SU-DHL-6 (cell line): ENCODE measurements around the gene OR5H2.

Source experiments
- H2AFZ ChIP-seq: fragments of 200-600 bp; sonication (generic); 2 replicates; pipeline ENCODE4 v1.6.1; 2014; ENCODE audit warnings: low read depth, mild to moderate bottlenecking, moderate library complexity, mixed read lengths, antibody characterized with exemption, low read length; ENCODE audit not compliant: severe bottlenecking
- H3F3A ChIP-seq: fragments of 200-600 bp; shearing (Covaris generic); 2 replicates; pipeline ENCODE4 v1.6.0; 2016; ENCODE audit warnings: antibody characterized with exemption, mild to moderate bottlenecking; ENCODE audit not compliant: insufficient read depth
- H3K27ac ChIP-seq: fragments of 200-600 bp; sonication (generic); 2 replicates; pipeline ENCODE4 v1.5.1; 2016; ENCODE audit warnings: low read depth, mild to moderate bottlenecking, low read length, moderate library complexity, mixed read lengths
- H3K27me3 ChIP-seq: fragments of 200-600 bp; sonication (generic), shearing (Covaris generic); 2 replicates; pipeline ENCODE4 v1.6.0; 2014; ENCODE audit warnings: mild to moderate bottlenecking, low read length
- H3K36me3 ChIP-seq: fragments of 200-600 bp; sonication (generic); 2 replicates; pipeline ENCODE4 v1.6.1; 2014; ENCODE audit warnings: mild to moderate bottlenecking, low read length, mixed read lengths
- H3K4me2 ChIP-seq: fragments of 300-600, 200-600 bp; shearing (Covaris generic), sonication (generic); 2 replicates; pipeline ENCODE4 v1.6.0; 2014; ENCODE audit warnings: low read length, low read depth, mild to moderate bottlenecking; ENCODE audit not compliant: poor library complexity, severe bottlenecking
- H3K4me3 ChIP-seq: fragments of 200-600 bp; sonication (generic); 2 replicates; pipeline ENCODE4 v1.5.1; 2014; ENCODE audit warnings: antibody characterized with exemption, low read length, mild to moderate bottlenecking, mixed read lengths; ENCODE audit not compliant: insufficient read depth, poor library complexity, severe bottlenecking
- H3K79me2 ChIP-seq: fragments of 200-600 bp; sonication (generic); 2 replicates; pipeline ENCODE4 v1.6.1; 2014; ENCODE audit warnings: mild to moderate bottlenecking, low read length, moderate library complexity; ENCODE audit not compliant: insufficient read depth
- H3K9ac ChIP-seq: fragments of 200-600 bp; sonication (generic); 2 replicates; pipeline ENCODE4 v1.7.0; 2014; ENCODE audit warnings: mild to moderate bottlenecking, low read length
- H3K9me2 ChIP-seq: fragments of 200-600 bp; sonication (generic); replicated peaks from 2 replicates; pipeline ENCODE4 v1.6.1; 2014; ENCODE audit warnings: low read length; ENCODE audit not compliant: insufficient read depth
- H3K9me3 ChIP-seq: fragments of 200-600 bp; sonication (generic); 2 replicates; pipeline ENCODE4 v1.6.1; 2014; ENCODE audit warnings: low read length, mixed read lengths; ENCODE audit not compliant: insufficient read depth
- H4K20me1 ChIP-seq: fragments of 200-600 bp; sonication (generic); 2 replicates; pipeline ENCODE4 v1.6.1; 2014; ENCODE audit warnings: low read depth, mild to moderate bottlenecking, antibody characterized with exemption, low read length, moderate library complexity, mixed read lengths
- EZH2phosphoT487 ChIP-seq: fragments of 200-600 bp; sonication (generic), shearing (Covaris generic); conservative IDR thresholded peaks from 2 replicates; pipeline ENCODE4 v1.6.1; 2018; ENCODE audit warnings: mild to moderate bottlenecking, antibody characterized with exemption, low read length, moderate library complexity, mixed read lengths
- TF ChIP-seq, protein P1 (sequence below): fragments of 200-600 bp; sonication (generic); IDR thresholded peaks from one replicate; pipeline ENCODE4 v1.5.1; 2017; ENCODE audit warnings: antibody characterized with exemption, mild to moderate bottlenecking, low read length, moderate library complexity; ENCODE audit not compliant: insufficient read depth, poor library complexity, severe bottlenecking

Gene OR5H2

DNA sequence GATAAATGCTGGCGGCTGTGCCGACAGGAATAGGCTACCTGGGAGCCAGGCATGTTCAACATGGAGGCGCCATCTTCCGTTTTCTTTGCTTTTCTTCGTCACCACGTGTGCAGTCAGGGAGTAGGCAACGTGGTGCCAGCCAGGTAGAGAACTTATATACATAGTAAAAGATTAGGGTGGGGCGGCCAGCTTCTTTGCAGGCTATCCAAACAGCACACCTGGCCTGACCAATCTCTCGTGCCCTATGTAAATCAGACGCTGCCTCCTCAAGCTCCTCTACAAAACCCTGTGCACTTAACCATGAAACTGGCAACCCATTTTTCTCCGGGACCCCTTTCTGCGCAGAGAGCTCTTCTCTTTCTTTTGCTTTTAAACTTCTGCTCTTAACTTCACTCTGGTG, 42.8 kb downstream of the OR5H2 start:
- no peaks in the 10 kb centered on the region for H3F3A ChIP-seq
- no peaks in the 10 kb centered on the region for H3K36me3 ChIP-seq
- no peaks in the 10 kb centered on the region for H3K27me3 ChIP-seq
- H3K9me3 ChIP-seq = no peaks in the 10 kb centered on the region
- H3K27ac ChIP-seq = no peak overlapping the region
- no peaks in the 10 kb centered on the region for H3K79me2 ChIP-seq
- no peaks in the 10 kb centered on the region for H3K9me2 ChIP-seq
- H3K9ac ChIP-seq = no peak overlapping the region
- H4K20me1 ChIP-seq = no peaks in the 10 kb centered on the region
- TF ChIP-seq EZH2phosphoT487 = no peak
- TF ChIP-seq, protein P1, sequence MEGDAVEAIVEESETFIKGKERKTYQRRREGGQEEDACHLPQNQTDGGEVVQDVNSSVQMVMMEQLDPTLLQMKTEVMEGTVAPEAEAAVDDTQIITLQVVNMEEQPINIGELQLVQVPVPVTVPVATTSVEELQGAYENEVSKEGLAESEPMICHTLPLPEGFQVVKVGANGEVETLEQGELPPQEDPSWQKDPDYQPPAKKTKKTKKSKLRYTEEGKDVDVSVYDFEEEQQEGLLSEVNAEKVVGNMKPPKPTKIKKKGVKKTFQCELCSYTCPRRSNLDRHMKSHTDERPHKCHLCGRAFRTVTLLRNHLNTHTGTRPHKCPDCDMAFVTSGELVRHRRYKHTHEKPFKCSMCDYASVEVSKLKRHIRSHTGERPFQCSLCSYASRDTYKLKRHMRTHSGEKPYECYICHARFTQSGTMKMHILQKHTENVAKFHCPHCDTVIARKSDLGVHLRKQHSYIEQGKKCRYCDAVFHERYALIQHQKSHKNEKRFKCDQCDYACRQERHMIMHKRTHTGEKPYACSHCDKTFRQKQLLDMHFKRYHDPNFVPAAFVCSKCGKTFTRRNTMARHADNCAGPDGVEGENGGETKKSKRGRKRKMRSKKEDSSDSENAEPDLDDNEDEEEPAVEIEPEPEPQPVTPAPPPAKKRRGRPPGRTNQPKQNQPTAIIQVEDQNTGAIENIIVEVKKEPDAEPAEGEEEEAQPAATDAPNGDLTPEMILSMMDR = no peak
- no peak overlapping the region for H3K4me3 ChIP-seq
- no peak overlapping the region for H2AFZ ChIP-seq
- H3K4me2 ChIP-seq = no peak overlapping the region

DNA sequence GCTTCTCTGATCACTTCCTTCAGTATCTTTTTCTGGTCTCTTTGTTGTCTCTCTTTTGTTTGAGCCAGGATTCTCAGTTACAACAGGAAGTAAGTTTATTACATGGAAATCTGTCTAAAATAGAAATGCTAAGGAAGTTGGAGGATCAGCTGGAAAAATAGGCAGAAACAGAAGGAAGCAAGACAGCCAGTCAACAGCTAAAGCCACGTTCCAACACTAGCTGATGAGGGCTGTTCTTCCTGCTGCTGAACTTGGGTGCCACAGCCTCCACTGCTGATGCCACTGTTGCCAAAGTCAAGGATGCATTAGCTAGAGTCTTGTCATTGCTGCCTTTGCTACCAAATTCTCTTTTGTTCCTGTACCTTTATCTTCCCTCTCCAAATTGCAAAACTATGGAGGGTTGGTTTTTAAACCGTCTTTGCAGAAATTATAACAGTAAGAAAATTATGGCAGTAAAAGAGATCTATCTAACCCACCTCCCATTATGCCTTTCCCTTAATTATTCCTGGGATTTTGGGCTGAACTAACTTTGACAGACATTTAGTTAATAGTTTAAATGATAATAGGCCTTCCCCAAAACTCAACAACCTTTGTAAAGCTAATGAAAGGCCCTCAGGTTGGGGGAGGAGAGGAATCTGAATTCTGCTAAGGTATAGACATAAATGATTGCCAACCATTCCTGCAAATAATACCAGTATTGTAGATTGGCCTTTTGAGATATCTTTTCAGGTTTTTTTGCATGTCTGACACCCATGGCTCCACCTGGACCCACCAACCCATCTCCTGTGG, 44.0 kb downstream of the OR5H2 start:
- TF ChIP-seq EZH2phosphoT487 = no peak
- TF ChIP-seq, protein P1 = no peak
- Histone ChIP-seq H3K9me2 (no peaks in the 10 kb centered on the region), H3K79me2 (no peaks in the 10 kb centered on the region), H3K9ac (no peak overlapping the region), H3F3A (no peaks in the 10 kb centered on the region), H3K9me3 (no peaks in the 10 kb centered on the region), H2AFZ (no peak overlapping the region), H4K20me1 (no peaks in the 10 kb centered on the region), H3K4me3 (no peak overlapping the region), H3K27me3 (no peaks in the 10 kb centered on the region), H3K36me3 (no peaks in the 10 kb centered on the region), H3K27ac (no peak overlapping the region), H3K4me2 (no peak overlapping the region)

DNA sequence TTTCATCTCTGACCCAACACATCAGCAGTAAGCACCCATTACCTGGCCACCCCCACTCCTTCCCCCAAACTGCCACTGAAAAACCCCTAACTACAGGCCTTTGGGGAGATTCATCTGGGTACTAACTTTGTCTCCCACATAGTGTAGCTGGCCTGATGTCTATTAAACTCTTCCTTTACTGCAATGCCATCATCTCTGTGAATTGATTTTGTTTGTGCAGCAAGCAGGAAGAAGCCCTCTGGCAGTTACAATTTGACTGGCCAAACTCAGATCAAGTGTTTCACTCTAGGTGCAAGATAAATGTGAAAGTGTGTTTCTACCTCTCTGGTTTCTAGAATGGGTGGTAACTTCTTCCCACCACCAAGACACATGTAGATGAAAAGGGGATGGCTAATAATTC, 44.6 kb downstream of the OR5H2 start:
- Histone ChIP-seq H3K79me2 (no peaks in the 10 kb centered on the region), H3K4me3 (no peak overlapping the region), H3K4me2 (no peak overlapping the region), H3K27ac (no peak overlapping the region), H3K36me3 (no peaks in the 10 kb centered on the region), H4K20me1 (no peaks in the 10 kb centered on the region), H3K9me3 (no peaks in the 10 kb centered on the region), H2AFZ (no peak overlapping the region), H3K9ac (no peak overlapping the region), H3K27me3 (no peaks in the 10 kb centered on the region), H3F3A (no peaks in the 10 kb centered on the region), H3K9me2 (no peaks in the 10 kb centered on the region)
- TF ChIP-seq, protein P1 = no peak
- no peak for TF ChIP-seq EZH2phosphoT487
